GM18907 (cell line): ENCODE results near the gene FAM237B.

Source experiments
- ATAC-seq: cut with Tn5 transposase; IDR thresholded peaks from one replicate; pipeline ENCODE4 v1.9.1; 2021; ENCODE audit warnings: mild to moderate bottlenecking, moderate library complexity; ENCODE audit not compliant: unreplicated experiment

Gene FAM237B

DNA sequence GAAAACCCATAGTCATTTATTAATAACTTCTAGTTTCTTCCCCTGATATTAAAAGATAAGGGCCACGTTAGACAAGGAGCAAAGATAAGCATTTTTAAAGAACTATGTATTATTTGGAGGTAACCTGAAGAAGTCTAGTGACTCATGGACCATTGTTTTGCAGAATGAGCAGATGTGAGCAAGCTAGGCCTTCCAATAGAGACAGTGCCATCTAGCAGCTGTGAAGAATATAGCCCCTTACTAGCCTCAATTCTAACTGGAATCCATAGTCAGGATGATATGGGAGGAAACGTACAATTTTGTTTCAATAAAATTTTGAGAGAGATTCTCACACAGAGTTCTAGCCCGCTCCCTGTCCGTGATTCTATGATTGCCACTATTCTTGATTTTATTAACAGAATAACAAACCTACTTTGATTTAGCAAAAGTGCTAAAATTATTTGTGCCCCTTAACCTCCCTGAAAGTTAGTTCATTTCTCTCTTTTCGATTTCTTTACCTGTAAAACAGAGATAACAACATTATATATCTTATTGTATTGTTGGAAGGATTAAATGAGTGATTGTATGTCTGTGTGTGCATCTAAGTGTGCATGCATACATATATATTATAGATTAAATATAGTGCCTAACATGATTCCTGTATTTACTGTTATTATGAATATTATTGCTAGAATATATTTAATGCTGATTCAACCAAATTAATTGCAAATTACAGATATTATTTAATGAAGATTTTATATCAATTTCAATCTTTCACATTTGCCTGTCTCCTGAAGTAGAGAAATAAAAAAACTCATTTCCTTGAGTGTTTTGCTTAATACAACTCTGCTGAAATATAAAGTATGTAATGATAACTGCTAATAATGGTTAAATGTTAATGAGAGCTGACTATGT is 22.7 kb downstream of the FAM237B start:
- ATAC-seq: peak; percentile 84

DNA sequence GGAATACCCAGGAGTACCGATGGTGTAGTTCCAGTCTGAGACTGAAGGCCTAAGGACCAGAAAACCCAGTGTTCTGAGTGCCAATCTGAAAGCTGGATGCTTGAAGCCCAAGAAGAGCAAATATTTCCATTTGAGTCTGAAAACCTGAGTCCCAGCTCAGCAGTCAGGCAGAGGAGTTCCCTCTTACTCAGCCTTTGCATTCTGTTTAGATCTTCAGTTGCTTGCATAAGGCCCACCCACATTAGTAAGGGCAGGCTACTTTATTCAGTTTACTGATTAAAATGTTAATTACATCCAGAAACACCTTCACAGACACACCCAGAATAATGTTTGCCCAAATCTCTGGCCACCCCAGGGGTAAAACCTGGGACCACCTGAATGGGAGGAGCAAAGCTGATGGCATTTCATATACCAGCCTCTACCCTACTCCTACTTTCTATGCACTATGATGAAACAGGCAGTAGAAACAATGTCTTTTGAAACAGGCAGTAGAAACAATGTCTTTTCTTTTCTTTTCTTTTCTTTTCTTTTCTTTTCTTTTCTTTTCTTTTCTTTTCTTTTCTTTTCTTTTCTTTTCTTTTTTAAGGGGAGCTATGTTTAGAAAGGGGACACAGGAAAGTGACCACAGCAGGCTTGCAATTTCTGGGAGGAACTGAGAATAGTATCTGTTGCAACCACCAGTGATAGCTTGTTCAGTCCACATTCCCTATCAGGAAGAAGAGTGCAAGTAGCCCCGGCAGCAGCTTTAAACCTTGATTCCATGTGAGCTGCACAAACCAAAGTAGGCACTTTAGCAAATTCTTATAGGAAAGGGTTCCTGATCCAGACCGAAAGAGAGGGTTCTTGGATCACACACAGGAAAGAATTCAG is 30.6 kb downstream of the FAM237B start:
- ATAC-seq: no peak

DNA sequence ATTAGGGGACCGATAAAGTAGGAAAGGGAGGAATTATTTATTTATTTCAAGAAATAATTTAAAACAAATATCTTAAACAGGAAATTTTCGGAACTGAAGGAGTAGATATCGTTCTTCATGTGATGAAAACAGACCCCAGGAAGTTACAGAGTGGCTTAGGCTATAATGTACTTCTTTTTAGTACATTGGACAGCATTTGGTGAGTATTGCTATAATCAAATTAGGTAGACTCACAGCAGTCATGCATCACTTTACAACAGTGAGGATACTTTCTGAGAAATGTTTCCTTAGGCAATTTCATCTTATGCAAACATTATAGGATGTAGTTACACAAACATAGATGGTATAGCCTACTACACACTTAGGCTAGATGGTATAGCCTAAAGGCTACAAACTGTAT is 33.0 kb downstream of the FAM237B start:
- no peak for ATAC-seq

DNA sequence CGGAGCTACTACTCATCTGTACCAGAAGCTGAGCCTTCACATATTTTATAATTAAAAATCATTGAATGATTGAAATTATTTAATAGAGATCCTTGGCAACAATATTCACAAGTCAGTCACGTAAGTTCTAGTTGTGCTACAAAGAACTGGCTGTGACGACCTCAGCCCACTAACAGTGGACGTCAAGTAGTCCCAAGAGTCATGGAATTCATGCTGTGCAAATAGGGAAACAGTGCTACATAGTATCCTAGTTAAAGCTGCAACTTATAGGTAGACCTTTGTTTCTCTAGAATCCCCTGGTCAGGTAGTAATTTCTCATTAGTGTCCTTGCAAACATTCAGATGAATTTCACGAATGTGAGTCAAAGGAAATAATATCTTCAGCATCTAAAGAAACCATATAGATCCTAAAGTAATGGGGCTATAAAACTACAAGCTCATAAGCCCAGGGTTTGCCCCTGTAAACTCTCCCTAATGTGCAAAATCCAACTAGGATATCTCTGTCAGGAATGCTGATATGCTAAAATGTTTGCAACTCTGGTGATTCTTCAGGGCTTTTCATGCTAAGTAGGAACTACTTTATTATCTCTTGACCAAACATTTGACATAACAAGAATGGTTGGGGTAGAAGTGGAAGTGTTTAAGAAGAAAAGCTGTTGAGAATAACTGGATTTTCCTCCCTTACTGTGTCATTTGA is 44.9 kb downstream of the FAM237B start:
- no peak for ATAC-seq

DNA sequence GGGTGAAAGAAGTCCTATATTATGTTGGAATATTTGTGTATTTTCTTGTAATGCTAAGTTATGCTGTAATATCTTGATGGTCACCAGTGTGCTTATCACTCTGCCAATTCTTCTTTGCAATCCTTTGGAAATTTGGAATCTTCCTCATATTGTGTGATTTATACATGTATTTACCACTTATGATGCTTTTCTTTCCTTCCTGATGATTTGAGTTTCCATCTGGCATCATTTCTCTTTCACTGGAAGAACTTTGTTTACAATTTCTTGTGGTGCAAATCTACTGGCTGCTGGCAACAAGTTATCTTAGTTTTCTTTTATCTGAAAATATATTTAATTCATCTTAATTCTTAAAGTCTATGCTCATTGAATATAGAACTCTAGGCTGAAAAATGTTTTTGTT is 46.9 kb downstream of the FAM237B start:
- ATAC-seq: no peak

DNA sequence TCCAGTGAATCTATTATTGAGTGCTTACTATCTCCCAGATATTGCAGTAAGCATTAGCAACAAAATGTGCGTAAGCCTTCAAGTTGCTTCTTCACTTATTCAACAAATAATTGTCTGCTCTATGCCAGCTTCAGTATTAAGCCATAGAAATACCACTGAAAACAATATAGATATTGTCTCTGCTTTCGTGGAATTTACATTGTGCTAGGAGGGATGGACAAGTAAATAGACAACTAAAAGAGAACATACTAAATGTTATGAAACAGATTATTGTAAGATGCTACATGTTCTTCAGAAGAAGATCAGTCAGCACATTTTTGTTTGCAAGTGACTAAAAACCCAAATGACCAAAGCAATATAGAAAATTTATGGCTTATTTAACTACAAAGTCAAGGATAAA is 48.9 kb downstream of the FAM237B start:
- ATAC-seq: no peak

DNA sequence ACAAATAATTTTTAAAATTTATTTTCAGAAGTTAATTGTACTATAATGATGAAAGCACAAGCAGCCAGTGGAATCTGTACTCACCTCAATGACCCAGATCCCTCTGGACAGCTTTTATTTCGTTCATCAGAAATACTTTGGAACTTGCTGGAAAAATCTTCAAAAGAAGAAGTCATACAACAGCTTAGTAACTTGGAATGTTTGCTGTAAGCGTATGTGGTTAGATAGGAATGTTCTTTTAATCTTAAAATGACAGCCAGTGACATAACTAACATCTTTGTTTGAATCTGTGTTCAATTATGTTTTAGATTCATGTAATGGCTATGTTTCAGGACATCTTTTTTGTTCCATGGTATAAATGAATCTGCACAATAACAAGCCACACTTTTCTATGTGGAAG is 49.4 kb downstream of the FAM237B start:
- no peak for ATAC-seq

DNA sequence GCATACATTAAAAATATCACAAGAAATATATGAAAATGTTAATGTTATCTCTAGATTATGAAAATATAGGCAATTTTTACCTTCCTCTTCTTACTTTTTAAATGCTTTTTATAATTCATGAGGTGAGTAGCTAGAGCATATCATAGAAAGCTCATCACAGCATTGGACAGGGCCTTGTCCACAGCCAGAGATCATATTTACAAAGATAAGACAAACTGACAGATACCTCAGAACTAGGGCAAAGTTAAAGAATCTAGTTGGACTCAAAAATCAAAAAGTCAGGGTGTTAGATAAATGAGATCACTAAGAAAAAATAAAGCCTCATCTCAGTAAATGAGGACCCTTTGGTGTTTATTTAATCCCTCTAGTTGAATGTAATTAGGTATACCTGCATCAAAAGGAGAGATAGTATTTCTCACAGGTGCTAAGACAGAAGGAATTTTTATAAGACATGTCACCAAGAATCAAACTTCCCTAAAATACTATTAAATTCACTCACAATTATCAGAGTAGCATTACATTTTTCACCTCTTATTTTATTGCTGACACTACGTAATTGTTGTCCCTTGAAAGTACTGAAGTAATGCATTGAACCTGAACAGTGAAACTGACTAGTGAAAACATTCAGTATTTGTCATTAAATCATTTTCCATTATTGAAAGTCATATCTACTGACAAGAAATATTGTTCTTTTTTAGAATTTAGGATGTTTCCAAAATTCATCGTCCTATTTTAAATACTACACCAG is 50.5 kb downstream of the FAM237B start:
- no peak for ATAC-seq

DNA sequence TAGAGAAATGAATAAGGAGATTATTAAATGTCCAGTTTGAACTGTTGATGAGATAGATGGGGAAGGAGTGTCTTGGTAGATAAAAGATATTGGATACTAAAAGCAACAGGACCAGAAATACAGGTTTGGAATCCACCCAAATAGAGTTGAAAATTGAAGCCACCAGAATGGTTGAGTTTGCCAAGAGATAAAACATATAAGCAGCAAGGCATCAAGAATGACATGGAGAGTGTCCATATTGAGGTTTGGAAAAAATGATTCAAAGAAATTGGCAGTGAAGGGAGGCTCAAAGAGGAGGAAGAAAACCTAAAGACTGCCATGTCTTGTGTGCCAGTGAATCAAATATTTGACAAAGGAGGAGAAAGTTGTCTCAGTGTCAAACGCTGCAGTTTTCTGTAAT is 51.9 kb downstream of the FAM237B start:
- ATAC-seq: no peak

DNA sequence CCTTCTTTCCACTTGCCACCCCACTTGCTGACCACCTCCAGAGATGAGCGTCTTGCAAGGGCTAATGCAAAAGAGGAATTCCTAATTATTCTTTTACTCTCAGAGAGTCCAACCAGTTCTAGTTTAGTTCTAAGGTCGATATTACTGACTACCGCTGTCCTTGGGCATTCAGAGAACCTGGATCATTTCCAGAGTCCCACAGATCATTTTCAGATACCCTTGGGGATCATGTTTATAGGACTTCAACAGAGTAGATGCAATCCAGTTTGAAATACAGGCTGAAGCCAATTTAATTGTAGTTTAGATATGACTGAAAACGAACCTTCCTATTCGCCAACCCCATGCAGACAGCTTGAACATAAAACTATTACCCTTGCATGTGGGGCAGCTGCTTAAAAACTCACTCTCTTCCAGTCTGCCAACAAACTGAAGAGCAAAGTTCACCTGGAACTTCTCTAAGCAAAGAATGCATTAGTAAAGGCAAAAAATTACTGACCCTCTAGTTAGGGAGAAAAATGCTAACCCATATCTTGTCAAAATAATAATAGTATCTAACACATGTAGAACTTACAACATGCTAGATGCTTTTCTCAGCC is 53.7 kb downstream of the FAM237B start:
- no peak for ATAC-seq

DNA sequence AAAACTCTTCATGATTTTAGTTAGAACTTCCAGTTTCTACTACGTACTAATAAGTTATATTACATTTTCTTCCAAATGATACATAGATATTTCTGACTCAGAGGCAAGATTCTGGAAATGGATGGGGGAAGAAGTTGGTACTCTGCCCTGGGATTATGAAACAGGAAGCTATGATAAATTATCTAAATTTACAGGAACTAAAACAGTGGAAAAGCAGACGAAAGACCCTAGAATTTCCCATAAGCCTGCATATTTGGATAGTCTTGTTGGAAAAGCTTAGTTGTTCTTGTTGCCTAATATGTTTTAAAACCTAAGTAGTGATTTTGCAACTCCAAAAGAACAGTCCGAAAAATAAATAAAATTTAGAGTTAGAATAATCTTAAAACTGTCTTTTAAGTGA is 54.3 kb downstream of the FAM237B start:
- ATAC-seq: no peak
